ENCODE measurements around the gene RAPGEFL1. TPM values are rescaled to one million over a fixed set of nuclear protein-coding genes. Genes with fewer than 3 reads are reported as not detected.

Gene RAPGEFL1
- total and polyA plus RNA-seq, 4 donors: 0.82 to 3.2 (median 1.4) TPM

DNA sequence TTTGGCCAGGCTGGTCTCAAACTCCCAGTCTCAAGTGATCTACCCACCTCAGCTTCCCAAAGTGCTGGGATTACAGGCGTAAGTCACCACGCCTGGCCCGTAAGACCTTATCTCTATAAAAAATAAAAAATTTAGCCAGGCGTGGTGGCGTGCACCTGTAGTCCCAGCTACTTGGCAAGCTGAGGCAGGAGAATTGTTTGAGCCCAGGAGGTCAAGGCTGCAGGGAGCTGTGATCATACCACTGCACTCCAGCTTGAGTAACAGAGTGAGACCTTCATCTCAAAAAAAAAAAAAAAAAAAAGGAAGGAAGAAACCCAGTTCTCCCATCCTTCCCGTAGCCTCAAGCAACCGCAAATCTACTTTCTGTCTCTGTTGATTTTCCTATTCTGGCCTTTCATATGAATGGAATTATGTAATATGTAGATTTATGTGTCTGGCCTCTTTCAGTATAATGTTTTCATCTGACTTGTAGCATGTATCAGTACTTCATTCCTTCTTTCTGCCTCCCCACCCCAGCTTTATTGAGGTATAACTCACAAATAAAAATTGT is 25.8 kb upstream of the RAPGEFL1 start:
- no peak for DNase-seq (ENCODE audit: low spot score)
- Histone ChIP-seq H3K4me1 (ENCODE audit: control insufficient read depth in 4 of 4, insufficient read depth in 4 of 4, low read length in 3 of 4) (peaks cover 0 to 6% (median 4%) of the 10 kb centered on the region in 4 donors), H3K27me3 (ENCODE audit: control insufficient read depth in 4 of 4, insufficient read depth in 4 of 4, low read length in 3 of 4) (no peaks in the 10 kb centered on the region), H3K4me3 (ENCODE audit: low read depth in 1 of 3, low read length in 3 of 3) (no peak overlapping the region), H3K9ac (ENCODE audit: low read depth in 1 of 2, low read length in 2 of 2) (no peak overlapping the region), H3K27ac (ENCODE audit: low read depth in 1 of 2, low read length in 2 of 2) (no peak overlapping the region), H3K36me3 (ENCODE audit: control insufficient read depth in 4 of 4, insufficient read depth in 3 of 4, low read depth in 1 of 4, low read length in 3 of 4) (peaks cover 8 to 28% (median 15%) of the 10 kb centered on the region in 4 donors), H3K9me3 (ENCODE audit: control insufficient read depth in 4 of 4, low read length in 3 of 4) (no peaks in the 10 kb centered on the region)
- TF ChIP-seq SP1 (IDR thresholded peaks at IDR 0.05): no peak
- TF ChIP-seq HNF4A (conservative IDR thresholded peaks at IDR 0.05): no peak
- no peak for TF ChIP-seq JUND (IDR thresholded peaks at IDR 0.05)
- no peak for TF ChIP-seq EGR1 (IDR thresholded peaks at IDR 0.05; ENCODE audit: low read depth in 2 of 2)
- no peak for TF ChIP-seq HNF4G (IDR thresholded peaks at IDR 0.05)
- TF ChIP-seq, protein P1, sequence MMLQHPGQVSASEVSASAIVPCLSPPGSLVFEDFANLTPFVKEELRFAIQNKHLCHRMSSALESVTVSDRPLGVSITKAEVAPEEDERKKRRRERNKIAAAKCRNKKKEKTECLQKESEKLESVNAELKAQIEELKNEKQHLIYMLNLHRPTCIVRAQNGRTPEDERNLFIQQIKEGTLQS (IDR thresholded peaks at IDR 0.05): no peak
- TF ChIP-seq RXRA (IDR thresholded peaks at IDR 0.05): no peak
- TF ChIP-seq TAF1 (conservative IDR thresholded peaks at IDR 0.05): no peak
- no peak for TF ChIP-seq RAD21 (IDR thresholded peaks at IDR 0.05)
- TF ChIP-seq, protein P2, sequence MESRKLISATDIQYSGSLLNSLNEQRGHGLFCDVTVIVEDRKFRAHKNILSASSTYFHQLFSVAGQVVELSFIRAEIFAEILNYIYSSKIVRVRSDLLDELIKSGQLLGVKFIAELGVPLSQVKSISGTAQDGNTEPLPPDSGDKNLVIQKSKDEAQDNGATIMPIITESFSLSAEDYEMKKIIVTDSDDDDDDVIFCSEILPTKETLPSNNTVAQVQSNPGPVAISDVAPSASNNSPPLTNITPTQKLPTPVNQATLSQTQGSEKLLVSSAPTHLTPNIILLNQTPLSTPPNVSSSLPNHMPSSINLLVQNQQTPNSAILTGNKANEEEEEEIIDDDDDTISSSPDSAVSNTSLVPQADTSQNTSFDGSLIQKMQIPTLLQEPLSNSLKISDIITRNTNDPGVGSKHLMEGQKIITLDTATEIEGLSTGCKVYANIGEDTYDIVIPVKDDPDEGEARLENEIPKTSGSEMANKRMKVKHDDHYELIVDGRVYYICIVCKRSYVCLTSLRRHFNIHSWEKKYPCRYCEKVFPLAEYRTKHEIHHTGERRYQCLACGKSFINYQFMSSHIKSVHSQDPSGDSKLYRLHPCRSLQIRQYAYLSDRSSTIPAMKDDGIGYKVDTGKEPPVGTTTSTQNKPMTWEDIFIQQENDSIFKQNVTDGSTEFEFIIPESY (IDR thresholded peaks at IDR 0.05): no peak
- TF ChIP-seq NR2F2 (IDR thresholded peaks at IDR 0.05): no peak
- TF ChIP-seq, protein P3, sequence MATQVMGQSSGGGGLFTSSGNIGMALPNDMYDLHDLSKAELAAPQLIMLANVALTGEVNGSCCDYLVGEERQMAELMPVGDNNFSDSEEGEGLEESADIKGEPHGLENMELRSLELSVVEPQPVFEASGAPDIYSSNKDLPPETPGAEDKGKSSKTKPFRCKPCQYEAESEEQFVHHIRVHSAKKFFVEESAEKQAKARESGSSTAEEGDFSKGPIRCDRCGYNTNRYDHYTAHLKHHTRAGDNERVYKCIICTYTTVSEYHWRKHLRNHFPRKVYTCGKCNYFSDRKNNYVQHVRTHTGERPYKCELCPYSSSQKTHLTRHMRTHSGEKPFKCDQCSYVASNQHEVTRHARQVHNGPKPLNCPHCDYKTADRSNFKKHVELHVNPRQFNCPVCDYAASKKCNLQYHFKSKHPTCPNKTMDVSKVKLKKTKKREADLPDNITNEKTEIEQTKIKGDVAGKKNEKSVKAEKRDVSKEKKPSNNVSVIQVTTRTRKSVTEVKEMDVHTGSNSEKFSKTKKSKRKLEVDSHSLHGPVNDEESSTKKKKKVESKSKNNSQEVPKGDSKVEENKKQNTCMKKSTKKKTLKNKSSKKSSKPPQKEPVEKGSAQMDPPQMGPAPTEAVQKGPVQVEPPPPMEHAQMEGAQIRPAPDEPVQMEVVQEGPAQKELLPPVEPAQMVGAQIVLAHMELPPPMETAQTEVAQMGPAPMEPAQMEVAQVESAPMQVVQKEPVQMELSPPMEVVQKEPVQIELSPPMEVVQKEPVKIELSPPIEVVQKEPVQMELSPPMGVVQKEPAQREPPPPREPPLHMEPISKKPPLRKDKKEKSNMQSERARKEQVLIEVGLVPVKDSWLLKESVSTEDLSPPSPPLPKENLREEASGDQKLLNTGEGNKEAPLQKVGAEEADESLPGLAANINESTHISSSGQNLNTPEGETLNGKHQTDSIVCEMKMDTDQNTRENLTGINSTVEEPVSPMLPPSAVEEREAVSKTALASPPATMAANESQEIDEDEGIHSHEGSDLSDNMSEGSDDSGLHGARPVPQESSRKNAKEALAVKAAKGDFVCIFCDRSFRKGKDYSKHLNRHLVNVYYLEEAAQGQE (IDR thresholded peaks at IDR 0.05): no peak
- no peak for TF ChIP-seq GABPA (IDR thresholded peaks at IDR 0.05 in 1 of 2, conservative IDR thresholded peaks at IDR 0.05 in 1 of 2)
- TF ChIP-seq FOXA1 (IDR thresholded peaks at IDR 0.05): no peak
- TF ChIP-seq FOXA2 (IDR thresholded peaks at IDR 0.05): no peak
- TF ChIP-seq YY1 (IDR thresholded peaks at IDR 0.05): no peak
- TF ChIP-seq, protein P4, sequence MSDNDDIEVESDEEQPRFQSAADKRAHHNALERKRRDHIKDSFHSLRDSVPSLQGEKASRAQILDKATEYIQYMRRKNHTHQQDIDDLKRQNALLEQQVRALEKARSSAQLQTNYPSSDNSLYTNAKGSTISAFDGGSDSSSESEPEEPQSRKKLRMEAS (IDR thresholded peaks at IDR 0.05): no peak
- TF ChIP-seq, protein P5, sequence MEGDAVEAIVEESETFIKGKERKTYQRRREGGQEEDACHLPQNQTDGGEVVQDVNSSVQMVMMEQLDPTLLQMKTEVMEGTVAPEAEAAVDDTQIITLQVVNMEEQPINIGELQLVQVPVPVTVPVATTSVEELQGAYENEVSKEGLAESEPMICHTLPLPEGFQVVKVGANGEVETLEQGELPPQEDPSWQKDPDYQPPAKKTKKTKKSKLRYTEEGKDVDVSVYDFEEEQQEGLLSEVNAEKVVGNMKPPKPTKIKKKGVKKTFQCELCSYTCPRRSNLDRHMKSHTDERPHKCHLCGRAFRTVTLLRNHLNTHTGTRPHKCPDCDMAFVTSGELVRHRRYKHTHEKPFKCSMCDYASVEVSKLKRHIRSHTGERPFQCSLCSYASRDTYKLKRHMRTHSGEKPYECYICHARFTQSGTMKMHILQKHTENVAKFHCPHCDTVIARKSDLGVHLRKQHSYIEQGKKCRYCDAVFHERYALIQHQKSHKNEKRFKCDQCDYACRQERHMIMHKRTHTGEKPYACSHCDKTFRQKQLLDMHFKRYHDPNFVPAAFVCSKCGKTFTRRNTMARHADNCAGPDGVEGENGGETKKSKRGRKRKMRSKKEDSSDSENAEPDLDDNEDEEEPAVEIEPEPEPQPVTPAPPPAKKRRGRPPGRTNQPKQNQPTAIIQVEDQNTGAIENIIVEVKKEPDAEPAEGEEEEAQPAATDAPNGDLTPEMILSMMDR (IDR thresholded peaks at IDR 0.05; ENCODE audit: low read depth, low read length, missing input control): no peak
- WGBS: 55% methylated on average over 7 of the region's 7 CpGs

Measured in liver (tissue), 9 donors.